H9 (cell line): ENCODE measurements around the gene ANKRD12. TPM values are rescaled to one million over a fixed set of nuclear protein-coding genes. Genes with fewer than 3 reads are reported as not detected.

Experiments used
- DNase-seq: peaks from one replicate; pipeline ENCODE4 v3.0.0-alpha.2; 2017
- H2AFZ ChIP-seq: one replicate; pipeline ENCODE4 v1.6.1; 2013; ENCODE audit warnings: mild to moderate bottlenecking, low read length, control low read depth, moderate library complexity
- H2AK5ac ChIP-seq: 2 replicates; pipeline ENCODE4 v1.6.1; 2013; ENCODE audit warnings: low read length, control low read depth, mixed read lengths; ENCODE audit not compliant: insufficient read length
- H2BK120ac ChIP-seq: one replicate; pipeline ENCODE4 v1.6.1; 2013; ENCODE audit warnings: low read depth, mild to moderate bottlenecking, low read length, control low read depth, inconsistent platforms; ENCODE audit not compliant: poor library complexity, severe bottlenecking
- H2BK12ac ChIP-seq: 2 replicates; pipeline ENCODE4 v1.6.1; 2013; ENCODE audit warnings: low read length, control low read depth, mixed read lengths, low read depth; ENCODE audit not compliant: insufficient read length
- H2BK15ac ChIP-seq: 2 replicates; pipeline ENCODE4 v1.6.1; 2013; ENCODE audit warnings: low read depth, low read length, control low read depth
- H2BK20ac ChIP-seq: one replicate; pipeline ENCODE4 v1.6.1; 2013; ENCODE audit warnings: low read depth, mild to moderate bottlenecking, low read length, control low read depth, inconsistent platforms; ENCODE audit not compliant: poor library complexity, severe bottlenecking
- H2BK5ac ChIP-seq: 2 replicates; pipeline ENCODE4 v1.6.1; 2013; ENCODE audit warnings: low read length, control low read depth, mixed read lengths; ENCODE audit not compliant: insufficient read length
- H3K14ac ChIP-seq: 2 replicates; pipeline ENCODE4 v1.6.1; 2013; ENCODE audit warnings: low read length, control low read depth; ENCODE audit not compliant: insufficient read depth
- H3K18ac ChIP-seq: 2 replicates; pipeline ENCODE4 v1.6.1; 2013; ENCODE audit warnings: low read depth, mild to moderate bottlenecking, mixed read lengths, low read length, control low read depth; ENCODE audit not compliant: insufficient read length
- H3K23ac ChIP-seq: 2 replicates; pipeline ENCODE4 v1.6.1; 2013; ENCODE audit warnings: low read length, control low read depth, mixed read lengths, low read depth; ENCODE audit not compliant: insufficient read length
- H3K23me2 ChIP-seq: 2 replicates; pipeline ENCODE4 v1.6.1; 2013; ENCODE audit warnings: low read depth, mild to moderate bottlenecking, mixed read lengths, low read length, control low read depth; ENCODE audit not compliant: insufficient read length, poor library complexity, severe bottlenecking
- H3K27ac ChIP-seq: 2 replicates; pipeline ENCODE4 v1.5.1; 2013; ENCODE audit warnings: low read length, control low read depth, mixed read lengths, low read depth; ENCODE audit not compliant: insufficient read length
- H3K27me3 ChIP-seq: 2 replicates; pipeline ENCODE4 v1.6.1; 2013; ENCODE audit warnings: low read length, control low read depth, inconsistent platforms; ENCODE audit not compliant: insufficient read depth
- H3K4ac ChIP-seq: 2 replicates; pipeline ENCODE4 v1.6.1; 2013; ENCODE audit warnings: low read depth, mild to moderate bottlenecking, control low read depth, inconsistent platforms, low read length, moderate library complexity
- H3K4me1 ChIP-seq: 2 replicates; pipeline ENCODE4 v1.6.1; 2013; ENCODE audit warnings: low read length, control low read depth, inconsistent platforms; ENCODE audit not compliant: insufficient read depth
- H3K4me2 ChIP-seq: 2 replicates; pipeline ENCODE4 v1.6.1; 2013; ENCODE audit warnings: low read length, control low read depth, mixed read lengths; ENCODE audit not compliant: insufficient read length, insufficient read depth
- H3K56ac ChIP-seq: 2 replicates; pipeline ENCODE4 v1.6.1; 2013; ENCODE audit warnings: low read depth, mild to moderate bottlenecking, mixed read lengths, low read length, control low read depth; ENCODE audit not compliant: insufficient read length
- H3K79me1 ChIP-seq: 2 replicates; pipeline ENCODE4 v1.6.1; 2013; ENCODE audit warnings: low read depth, mild to moderate bottlenecking, moderate library complexity, low read length, control low read depth, inconsistent platforms; ENCODE audit not compliant: insufficient read depth, poor library complexity, severe bottlenecking
- H3K79me2 ChIP-seq: 2 replicates; pipeline ENCODE4 v1.6.1; 2013; ENCODE audit warnings: low read length, control low read depth, inconsistent platforms; ENCODE audit not compliant: insufficient read depth
- H3K9ac ChIP-seq: 2 replicates; pipeline ENCODE4 v1.6.1; 2013; ENCODE audit warnings: low read length, control low read depth, mixed read lengths; ENCODE audit not compliant: insufficient read length; ENCODE audit errors: extremely low read depth
- H3K9me3 ChIP-seq: one replicate; pipeline ENCODE4 v1.6.1; 2013; ENCODE audit warnings: low read depth, low read length, inconsistent platforms; ENCODE audit not compliant: control insufficient read depth
- H3T11ph ChIP-seq: one replicate; pipeline ENCODE4 v1.6.1; 2013; ENCODE audit warnings: mild to moderate bottlenecking, low read length, control low read depth, inconsistent platforms
- H4K20me1 ChIP-seq: one replicate; pipeline ENCODE4 v1.6.1; 2013; ENCODE audit not compliant: control insufficient read depth, insufficient read length, insufficient read depth
- H4K5ac ChIP-seq: 2 replicates; pipeline ENCODE4 v1.6.1; 2013; ENCODE audit warnings: low read depth, mild to moderate bottlenecking, mixed read lengths, low read length, control low read depth; ENCODE audit not compliant: insufficient read length
- H4K8ac ChIP-seq: replicated peaks from 2 replicates; pipeline ENCODE4 v1.6.1; 2013; ENCODE audit warnings: low read length, control low read depth, mixed read lengths, low read depth; ENCODE audit not compliant: insufficient read length
- H4K91ac ChIP-seq: 2 replicates; pipeline ENCODE4 v1.6.1; 2013; ENCODE audit warnings: low read depth, mild to moderate bottlenecking, moderate library complexity, mixed read lengths, low read length, control low read depth; ENCODE audit not compliant: insufficient read length
- H3K27ac Mint-ChIP-seq, 3 experiments: 2 replicates in 2 of 3; 3 replicates in 1 of 3; pipeline ENCODE4 v1.8.0; 2020 to 2021; ENCODE audit warnings: mixed read lengths in 3 of 3, mild to moderate bottlenecking in 1 of 3, moderate library complexity in 1 of 3
- H3K27me3 Mint-ChIP-seq: 2 replicates; pipeline ENCODE4 v1.8.0; 2021; ENCODE audit warnings: low read depth, mild to moderate bottlenecking, moderate library complexity, mixed read lengths
- H3K36me3 Mint-ChIP-seq, 3 experiments: 2 replicates in 2 of 3; 3 replicates in 1 of 3; pipeline ENCODE4 v1.8.0; 2020 to 2021; ENCODE audit warnings: low read depth in 3 of 3, mixed read lengths in 3 of 3; ENCODE audit not compliant: insufficient read depth in 1 of 3
- H3K4me1 Mint-ChIP-seq, 2 experiments: 2 replicates each; pipeline ENCODE4 v1.8.0; 2020; ENCODE audit warnings: mixed read lengths in 2 of 2
- H3K4me3 Mint-ChIP-seq, 2 experiments: 2 replicates in 1 of 2; 3 replicates in 1 of 2; pipeline ENCODE4 v1.8.0; 2020 to 2021; ENCODE audit warnings: mild to moderate bottlenecking in 2 of 2, mixed read lengths in 2 of 2, moderate library complexity in 1 of 2
- H3K9me3 Mint-ChIP-seq, 2 experiments: 2 replicates in 1 of 2; 3 replicates in 1 of 2; pipeline ENCODE4 v1.8.0; 2020; ENCODE audit warnings: mild to moderate bottlenecking in 2 of 2, mixed read lengths in 2 of 2, moderate library complexity in 1 of 2
- CTCF ChIP-seq: fragments of 200-600 bp; sonication (generic); conservative IDR thresholded peaks from 3 replicates; pipeline ENCODE4 v1.8.0; 2021; ENCODE audit warnings: antibody characterized with exemption, mild to moderate bottlenecking
- WGBS: extraction: QIAGEN DNeasy Blood & Tissue Kit; methylation state at CpG from one replicate; pipeline ENCODE4 v1.1.7; 2013; ENCODE audit warnings: missing lambda C conversion rate, low lambda C conversion rate, mixed read lengths; ENCODE audit not compliant: insufficient read length; ENCODE audit errors: extremely low coverage; 5-methylcytosine and 5-hydroxymethylcytosine counted together
- total RNA-seq: library from RNA; stranded (reverse); gene quantifications from 2 replicates; pipeline ENCODE4 v1.2.1, GENCODE V29; 2021

The ANKRD12 gene
- total RNA-seq, 1 experiment from 2014 or later, result 38.9 TPM

- Histone ChIP-seq H4K5ac (no peak overlapping the region), H3K23me2 (no peaks in the 10 kb centered on the region), H3K4ac (no peak overlapping the region), H3K27me3 (no peaks in the 10 kb centered on the region), H3K79me1 (no peaks in the 10 kb centered on the region), H3K4me1 (no peaks in the 10 kb centered on the region), H2AFZ (no peak overlapping the region), H2BK5ac (no peak overlapping the region), H3K18ac (no peak overlapping the region), H3K4me2 (no peak overlapping the region), H3K9me3 (peaks cover 14% of the 10 kb centered on the region), H3K56ac (no peak overlapping the region), H2BK120ac (no peak overlapping the region), H2BK15ac (no peak overlapping the region), H3K27ac (no peak overlapping the region), H3T11ph (no peak overlapping the region), H2BK12ac (no peak overlapping the region), H3K9ac (no peak overlapping the region), H2AK5ac (no peak overlapping the region), H3K14ac (no peak overlapping the region), H2BK20ac (no peak overlapping the region), H3K23ac (no peak overlapping the region), H4K8ac (no peak overlapping the region), H4K91ac (no peak overlapping the region), H4K20me1 (no peaks in the 10 kb centered on the region), H3K79me2 (no peaks in the 10 kb centered on the region)
- DNase-seq, result no peak
- Mint-ChIP-seq H3K27me3 (no peaks in the 10 kb centered on the region), H3K27ac (no peak overlapping the region), H3K9me3 (peaks cover 46 to 51% of the 10 kb centered on the region in 2 experiments), H3K4me1 (peaks cover 0 to 4% of the 10 kb centered on the region in 2 experiments; a peak in 3 of 4 replicates), H3K4me3 (no peak overlapping the region), H3K36me3 (peaks cover 26 to 37% (median 35%) of the 10 kb centered on the region in 3 experiments)
- TF ChIP-seq CTCF, result no peak
- WGBS, result no CpG with 5 or more reads among the region's 24 CpGs
Observed at GRCh38 chr18:9297007-9297393, 160.4 kb downstream of the ANKRD12 start.
